NCI-H446 (cell line): Measurements from ENCODE around the gene PPP4R1.
A peak's percentile ranks its signal among the peaks of the same experiment; 100 is the strongest.
"Not testable (repeated sequence)": the region's sequence is repeated elsewhere in the genome, so short reads cannot be mapped to it uniquely, and the experiment has no call there.

Experiments
- DNase-seq, 2 experiments: peaks; one replicate each; lab custom pipeline; 2025; lab: John Stamatoyannopoulos, UW

The PPP4R1 gene, protein sequence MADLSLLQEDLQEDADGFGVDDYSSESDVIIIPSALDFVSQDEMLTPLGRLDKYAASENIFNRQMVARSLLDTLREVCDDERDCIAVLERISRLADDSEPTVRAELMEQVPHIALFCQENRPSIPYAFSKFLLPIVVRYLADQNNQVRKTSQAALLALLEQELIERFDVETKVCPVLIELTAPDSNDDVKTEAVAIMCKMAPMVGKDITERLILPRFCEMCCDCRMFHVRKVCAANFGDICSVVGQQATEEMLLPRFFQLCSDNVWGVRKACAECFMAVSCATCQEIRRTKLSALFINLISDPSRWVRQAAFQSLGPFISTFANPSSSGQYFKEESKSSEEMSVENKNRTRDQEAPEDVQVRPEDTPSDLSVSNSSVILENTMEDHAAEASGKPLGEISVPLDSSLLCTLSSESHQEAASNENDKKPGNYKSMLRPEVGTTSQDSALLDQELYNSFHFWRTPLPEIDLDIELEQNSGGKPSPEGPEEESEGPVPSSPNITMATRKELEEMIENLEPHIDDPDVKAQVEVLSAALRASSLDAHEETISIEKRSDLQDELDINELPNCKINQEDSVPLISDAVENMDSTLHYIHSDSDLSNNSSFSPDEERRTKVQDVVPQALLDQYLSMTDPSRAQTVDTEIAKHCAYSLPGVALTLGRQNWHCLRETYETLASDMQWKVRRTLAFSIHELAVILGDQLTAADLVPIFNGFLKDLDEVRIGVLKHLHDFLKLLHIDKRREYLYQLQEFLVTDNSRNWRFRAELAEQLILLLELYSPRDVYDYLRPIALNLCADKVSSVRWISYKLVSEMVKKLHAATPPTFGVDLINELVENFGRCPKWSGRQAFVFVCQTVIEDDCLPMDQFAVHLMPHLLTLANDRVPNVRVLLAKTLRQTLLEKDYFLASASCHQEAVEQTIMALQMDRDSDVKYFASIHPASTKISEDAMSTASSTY

GRCh38 chr18:9614401-9615279 is at the start of gene PPP4R1:
PPP4R1 (minus strand) TSS chr18:9614559; CDS start chr18:9614484, 75 bp downstream.
- DNase-seq = peak; percentile 55 to 74

- no peak for DNase-seq
These were observed 49.0 kb upstream of the PPP4R1 start for GRCh38 chr18:9663377-9663776.

GRCh38 chr18:9661564-9661963 is 47.2 kb upstream of the PPP4R1 start:
- DNase-seq = no peak

DNA sequence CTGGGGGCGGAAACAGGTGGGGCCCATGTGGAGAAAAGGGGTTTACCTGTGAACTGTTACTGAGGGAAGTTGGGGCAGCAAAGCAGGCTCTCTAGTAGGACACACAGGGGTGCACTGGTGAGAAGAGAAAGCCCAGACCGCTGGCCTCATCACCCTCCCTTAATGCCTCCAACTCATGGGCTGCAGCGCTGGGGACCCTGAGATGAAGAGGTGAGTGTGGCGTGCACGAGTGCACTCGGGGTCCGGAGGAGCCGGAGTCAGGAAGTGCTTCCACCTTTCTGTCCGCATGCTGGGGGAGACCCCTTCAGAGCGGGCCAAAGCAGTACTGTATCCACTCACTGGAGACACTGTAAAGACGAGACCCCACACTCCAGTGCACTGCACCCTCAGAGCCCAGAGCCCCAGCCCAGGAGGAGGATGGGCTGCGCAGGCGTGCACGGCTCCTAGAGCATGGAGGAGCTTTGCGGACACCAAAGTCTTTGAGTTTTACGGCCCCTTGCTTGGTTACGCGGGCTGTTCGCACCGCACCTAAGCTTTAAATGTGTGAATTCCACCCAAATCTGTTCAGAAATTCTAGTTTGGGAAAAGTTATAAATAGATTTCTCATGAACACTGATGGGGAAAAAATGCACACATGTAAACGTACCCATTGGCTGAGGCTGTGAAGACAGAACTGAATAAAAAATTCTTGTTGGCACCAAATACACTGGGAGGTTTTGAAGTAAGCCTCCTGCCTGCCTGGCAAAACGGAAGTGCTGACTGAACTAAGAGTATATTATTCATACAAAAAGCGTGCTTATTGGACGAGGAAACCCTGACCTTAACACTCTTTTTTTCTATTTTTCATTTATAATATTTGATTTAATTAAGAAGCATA is 45.4 kb upstream of the PPP4R1 start:
- no peak for DNase-seq

- no peak for DNase-seq
These were observed 43.8 kb upstream of the PPP4R1 start for GRCh38 chr18:9658087-9658641.

GRCh38 chr18:9655232-9655767 is 40.9 kb upstream of the PPP4R1 start:
- DNase-seq = no peak

- DNase-seq = peak; percentile 6 to 34
These were observed 39.0 kb upstream of the PPP4R1 start for GRCh38 chr18:9653390-9653789.

GRCh38 chr18:9649164-9649540 is 34.8 kb upstream of the PPP4R1 start:
- DNase-seq = no peak

- DNase-seq = no peak
These were observed 34.2 kb upstream of the PPP4R1 start for GRCh38 chr18:9648431-9649163.

- DNase-seq = no peak
These were observed 33.4 kb upstream of the PPP4R1 start for GRCh38 chr18:9647496-9648323.

- DNase-seq = peak; percentile 17 to 25
These were observed 29.2 kb upstream of the PPP4R1 start for GRCh38 chr18:9643549-9643948.

GRCh38 chr18:9642799-9643462 is 28.6 kb upstream of the PPP4R1 start:
- DNase-seq = no peak

DNA sequence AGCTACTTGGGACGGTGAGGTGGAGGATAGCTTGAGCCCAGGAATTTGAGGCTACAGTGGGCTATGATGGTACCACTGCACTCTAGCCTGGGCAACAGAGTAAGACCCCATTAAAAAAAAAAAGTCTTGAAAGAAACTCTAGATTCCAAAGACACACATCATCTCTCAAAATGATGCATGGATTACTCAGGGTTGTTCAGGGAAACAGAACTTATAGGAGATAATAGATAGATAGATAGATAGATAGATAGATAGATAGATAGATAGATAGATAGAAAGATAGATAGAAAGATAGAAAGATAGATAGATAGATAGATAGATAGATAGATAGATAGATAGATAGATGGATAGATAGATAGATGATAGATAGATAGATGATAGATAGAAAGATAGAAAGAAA is 26.7 kb upstream of the PPP4R1 start:
- not testable (repeated sequence) for DNase-seq

- no peak for DNase-seq
These were observed 24.5 kb upstream of the PPP4R1 start for GRCh38 chr18:9638886-9639285.

DNA sequence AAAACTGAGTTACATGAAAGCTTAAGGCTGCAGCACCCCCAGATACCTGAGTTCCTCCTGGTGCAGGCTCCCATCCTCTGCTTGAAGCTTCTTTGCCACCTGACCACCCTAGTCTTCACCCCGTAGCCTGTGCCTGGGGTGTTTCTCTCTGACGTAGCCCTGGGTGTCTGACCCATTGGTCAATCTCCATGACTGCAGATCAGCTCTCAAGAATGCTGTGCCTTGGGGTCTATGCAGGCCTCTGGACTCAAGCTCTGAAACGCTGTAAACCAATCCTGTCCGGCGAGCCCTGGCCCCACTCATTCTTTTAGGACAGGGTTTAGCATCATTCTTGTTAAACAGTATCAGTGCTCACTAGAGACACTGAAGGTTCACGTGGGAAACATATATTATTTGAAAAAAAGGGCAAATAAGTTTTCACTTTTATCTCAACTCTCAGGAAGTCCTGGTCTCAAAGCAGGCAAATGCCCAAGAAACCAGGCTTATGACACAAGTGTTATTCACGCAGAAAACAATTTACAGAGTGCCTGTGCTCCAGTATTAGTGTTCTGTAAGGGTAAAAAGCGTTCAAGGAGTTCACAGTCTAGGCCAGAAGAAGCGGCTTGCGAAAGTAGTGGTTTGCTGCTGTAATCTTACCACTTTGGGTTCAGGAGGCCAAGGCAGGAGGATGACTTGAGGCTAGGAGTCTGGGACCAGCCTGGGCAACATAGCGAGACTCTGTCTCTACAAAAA is 22.8 kb upstream of the PPP4R1 start:
- no peak for DNase-seq

DNA sequence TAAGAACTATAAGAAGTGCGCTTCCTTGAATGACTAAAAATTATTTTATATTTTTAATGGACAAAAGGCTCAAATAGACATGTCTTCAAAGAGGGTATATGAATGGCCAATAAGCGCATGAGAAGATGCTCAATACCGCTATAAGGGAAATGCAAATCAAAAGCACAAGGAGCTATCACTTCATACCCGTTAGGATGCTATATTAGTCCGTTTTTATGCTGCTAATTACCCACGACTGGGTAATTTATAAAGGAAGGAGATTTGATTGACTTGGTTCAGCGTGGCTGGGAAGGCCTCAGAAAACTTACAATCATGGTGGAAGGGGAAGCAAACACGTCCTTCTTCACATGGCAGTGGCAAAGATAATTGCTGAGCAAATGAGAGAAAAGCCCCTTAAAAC is 20.5 kb upstream of the PPP4R1 start:
- no peak for DNase-seq

- DNase-seq = no peak
These were observed 17.6 kb upstream of the PPP4R1 start for GRCh38 chr18:9631814-9632496.
